HL-60 (cell line): ENCODE measurements around the gene HPSE2.

ENCODE experiments used
- CTCF ChIP-seq: IDR thresholded peaks from one replicate; pipeline ENCODE4 v1.5.1; 2011; ENCODE audit warnings: low read length, control low read depth, inconsistent platforms; ENCODE audit not compliant: insufficient read depth
- POLR2AphosphoS5 ChIP-seq: IDR thresholded peaks from 2 replicates; pipeline ENCODE4 v1.6.1; 2012; ENCODE audit warnings: low read depth
- REST ChIP-seq: IDR thresholded peaks from 2 replicates; pipeline ENCODE4 v1.6.1; 2012; ENCODE audit warnings: low read depth; ENCODE audit not compliant: insufficient replicate concordance

GRCh38 chr10:98582363-98582762, 653.3 kb downstream of the HPSE2 start:
- TF ChIP-seq CTCF (no peak), POLR2AphosphoS5 (no peak), REST (no peak)
